ENCODE data around the gene PRDM2.

GRCh38 chr1:13855554-13855953 lies 155.6 kb downstream of the PRDM2 start:
- TF ChIP-seq CTCF (conservative IDR thresholded peaks at IDR 0.05; ENCODE audit: low read depth, low read length) (no peak), EZH2 (IDR thresholded peaks at IDR 0.05; ENCODE audit: borderline replicate concordance, low read depth, low read length, poor library complexity, severe bottlenecking) (no peak)
